GM12891 (cell line): ENCODE measurements around the gene OR2H1.

Source experiments
- PAX5 ChIP-seq: IDR thresholded peaks from 2 replicates; pipeline ENCODE4 v1.6.1; 2011; ENCODE audit warnings: low read length, moderate library complexity, mild to moderate bottlenecking; ENCODE audit not compliant: insufficient read depth, severe bottlenecking
- POLR2A ChIP-seq: IDR thresholded peaks from 2 replicates; pipeline ENCODE4 v1.6.1; 2011; ENCODE audit warnings: low read depth, low read length, control low read depth
- POLR2AphosphoS5 ChIP-seq: IDR thresholded peaks from 2 replicates; pipeline ENCODE4 v1.6.1; 2011; ENCODE audit warnings: low read depth, low read length, control low read depth
- SPI1 ChIP-seq: IDR thresholded peaks from 2 replicates; pipeline ENCODE4 v1.6.1; 2011; ENCODE audit warnings: low read depth, low read length, control low read depth
- TAF1 ChIP-seq: IDR thresholded peaks from 2 replicates; pipeline ENCODE4 v1.6.1; 2011; ENCODE audit warnings: low read depth, low read length, control low read depth

GRCh38 chr6:29506446-29507067 lies 49.6 kb downstream of the OR2H1 start:
- TF ChIP-seq POLR2AphosphoS5 (no peak), POLR2A (no peak), TAF1 (no peak), SPI1 (no peak), PAX5 (no peak)
